Hepatocyte (in vitro differentiated cells): ENCODE data around the gene MIPOL1.

Source experiments
- EZH2 ChIP-seq: fragments of 200-600 bp; sonication (generic); IDR thresholded peaks from 2 replicates; pipeline ENCODE4 v1.6.1; 2016; ENCODE audit warnings: antibody characterized with exemption, mild to moderate bottlenecking, borderline replicate concordance
- TF ChIP-seq, protein P1 (sequence below): fragments of 200-600 bp; sonication (generic); IDR thresholded peaks from 2 replicates; pipeline ENCODE4 v1.5.1; 2016; ENCODE audit warnings: antibody characterized with exemption, mild to moderate bottlenecking; ENCODE audit not compliant: poor library complexity

DNA sequence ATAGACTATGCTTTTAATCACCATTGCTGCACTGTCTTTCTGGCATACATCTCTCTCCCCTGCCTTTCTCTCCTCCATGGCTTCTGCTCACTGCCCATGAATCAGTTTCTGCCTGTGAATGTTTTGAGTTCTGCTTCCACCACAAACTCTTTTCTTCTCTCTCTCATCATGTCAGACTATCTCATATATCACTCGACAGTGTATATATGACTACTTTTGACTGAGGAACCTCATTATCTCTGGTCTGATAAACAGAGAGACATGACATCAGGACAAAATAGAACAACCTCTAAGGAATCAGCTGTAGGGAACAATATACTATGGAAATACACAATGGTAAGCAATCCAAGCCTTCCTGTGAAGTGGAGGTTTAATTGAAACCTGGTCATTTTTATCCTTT is 219.4 kb downstream of the MIPOL1 start:
- TF ChIP-seq, protein P1, sequence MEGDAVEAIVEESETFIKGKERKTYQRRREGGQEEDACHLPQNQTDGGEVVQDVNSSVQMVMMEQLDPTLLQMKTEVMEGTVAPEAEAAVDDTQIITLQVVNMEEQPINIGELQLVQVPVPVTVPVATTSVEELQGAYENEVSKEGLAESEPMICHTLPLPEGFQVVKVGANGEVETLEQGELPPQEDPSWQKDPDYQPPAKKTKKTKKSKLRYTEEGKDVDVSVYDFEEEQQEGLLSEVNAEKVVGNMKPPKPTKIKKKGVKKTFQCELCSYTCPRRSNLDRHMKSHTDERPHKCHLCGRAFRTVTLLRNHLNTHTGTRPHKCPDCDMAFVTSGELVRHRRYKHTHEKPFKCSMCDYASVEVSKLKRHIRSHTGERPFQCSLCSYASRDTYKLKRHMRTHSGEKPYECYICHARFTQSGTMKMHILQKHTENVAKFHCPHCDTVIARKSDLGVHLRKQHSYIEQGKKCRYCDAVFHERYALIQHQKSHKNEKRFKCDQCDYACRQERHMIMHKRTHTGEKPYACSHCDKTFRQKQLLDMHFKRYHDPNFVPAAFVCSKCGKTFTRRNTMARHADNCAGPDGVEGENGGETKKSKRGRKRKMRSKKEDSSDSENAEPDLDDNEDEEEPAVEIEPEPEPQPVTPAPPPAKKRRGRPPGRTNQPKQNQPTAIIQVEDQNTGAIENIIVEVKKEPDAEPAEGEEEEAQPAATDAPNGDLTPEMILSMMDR, result no peak
- TF ChIP-seq EZH2, result no peak
